GM12874 (cell line): Measurements from ENCODE around the gene TSKS.

ENCODE experiments used
- TF ChIP-seq, protein P1 (sequence below): IDR thresholded peaks from 2 replicates; pipeline ENCODE4 v1.5.1; 2011; ENCODE audit warnings: low read depth, mild to moderate bottlenecking, control low read depth, low read length, moderate library complexity; ENCODE audit not compliant: insufficient read depth

TSKS gene

DNA sequence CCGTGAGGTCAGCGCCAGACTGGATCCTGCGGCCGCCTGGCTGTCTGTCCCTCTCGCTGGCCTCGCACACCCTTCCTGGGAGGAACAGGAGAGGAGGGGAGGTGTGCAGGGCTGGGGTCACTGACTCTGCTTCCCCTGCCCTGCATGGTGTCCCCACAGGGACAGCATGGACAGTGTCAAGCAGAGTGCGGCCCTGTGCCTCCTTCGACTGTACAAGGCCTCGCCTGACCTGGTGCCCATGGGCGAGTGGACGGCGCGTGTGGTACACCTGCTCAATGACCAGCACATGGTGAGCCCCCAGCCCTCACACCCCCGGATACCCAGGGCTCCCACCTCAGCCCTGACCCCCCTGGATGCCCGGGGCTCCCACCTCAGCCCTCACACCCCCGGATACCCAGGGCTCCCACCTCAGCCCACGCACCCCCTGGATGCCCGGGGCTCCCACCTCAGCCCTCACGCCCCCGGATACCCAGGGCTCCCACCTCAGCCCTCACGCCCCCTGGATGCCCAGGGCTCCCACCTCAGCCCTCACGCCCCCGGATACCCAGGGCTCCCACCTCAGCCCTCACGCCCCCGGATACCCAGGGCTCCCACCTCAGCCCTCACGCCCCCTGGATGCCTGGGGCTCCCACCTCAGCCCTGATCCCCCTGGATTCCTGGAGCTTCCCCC, 28.8 kb upstream of the TSKS start:
- TF ChIP-seq, protein P1, sequence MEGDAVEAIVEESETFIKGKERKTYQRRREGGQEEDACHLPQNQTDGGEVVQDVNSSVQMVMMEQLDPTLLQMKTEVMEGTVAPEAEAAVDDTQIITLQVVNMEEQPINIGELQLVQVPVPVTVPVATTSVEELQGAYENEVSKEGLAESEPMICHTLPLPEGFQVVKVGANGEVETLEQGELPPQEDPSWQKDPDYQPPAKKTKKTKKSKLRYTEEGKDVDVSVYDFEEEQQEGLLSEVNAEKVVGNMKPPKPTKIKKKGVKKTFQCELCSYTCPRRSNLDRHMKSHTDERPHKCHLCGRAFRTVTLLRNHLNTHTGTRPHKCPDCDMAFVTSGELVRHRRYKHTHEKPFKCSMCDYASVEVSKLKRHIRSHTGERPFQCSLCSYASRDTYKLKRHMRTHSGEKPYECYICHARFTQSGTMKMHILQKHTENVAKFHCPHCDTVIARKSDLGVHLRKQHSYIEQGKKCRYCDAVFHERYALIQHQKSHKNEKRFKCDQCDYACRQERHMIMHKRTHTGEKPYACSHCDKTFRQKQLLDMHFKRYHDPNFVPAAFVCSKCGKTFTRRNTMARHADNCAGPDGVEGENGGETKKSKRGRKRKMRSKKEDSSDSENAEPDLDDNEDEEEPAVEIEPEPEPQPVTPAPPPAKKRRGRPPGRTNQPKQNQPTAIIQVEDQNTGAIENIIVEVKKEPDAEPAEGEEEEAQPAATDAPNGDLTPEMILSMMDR, result no peak

DNA sequence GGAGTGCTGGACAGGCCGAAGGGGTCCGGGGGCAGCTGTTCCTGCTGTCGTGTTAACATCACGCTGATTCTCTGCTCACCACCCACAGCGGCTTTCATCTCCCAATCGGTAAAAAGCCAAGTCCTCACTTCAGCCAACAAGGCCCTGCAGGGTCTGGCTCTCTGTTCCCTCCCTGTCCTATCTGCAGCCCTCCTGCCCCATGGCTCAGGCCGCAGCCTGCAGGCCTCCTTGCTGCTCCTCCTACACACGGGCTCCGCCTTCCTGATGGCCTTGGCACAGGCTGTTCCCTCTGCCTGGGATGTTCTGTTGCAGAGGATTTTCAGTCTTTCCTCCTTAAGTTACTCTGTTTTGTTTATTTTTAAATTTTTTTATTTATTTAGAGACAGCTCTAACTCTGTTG, 27.8 kb upstream of the TSKS start:
- TF ChIP-seq, protein P1, result no peak

DNA sequence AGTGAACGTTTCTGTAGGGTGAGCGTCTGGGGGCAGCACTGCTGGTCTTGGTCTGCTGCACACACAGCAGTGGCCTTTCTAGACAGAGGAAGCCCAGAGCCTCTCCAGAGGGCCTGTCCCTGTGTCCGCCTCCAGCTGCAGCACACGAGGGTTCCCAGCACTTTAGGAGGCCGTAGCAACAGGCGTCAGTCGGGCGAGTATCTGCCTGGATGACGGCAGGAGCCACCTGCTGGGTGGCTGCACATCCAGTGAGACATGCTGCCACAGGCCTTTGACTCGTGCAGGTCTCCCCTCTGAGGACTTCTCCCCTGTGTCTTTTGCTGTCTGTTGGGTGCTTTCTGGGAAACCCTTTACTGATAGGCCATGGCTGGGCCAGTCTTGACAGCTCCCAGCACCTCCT, 25.8 kb upstream of the TSKS start:
- TF ChIP-seq, protein P1, result no peak

DNA sequence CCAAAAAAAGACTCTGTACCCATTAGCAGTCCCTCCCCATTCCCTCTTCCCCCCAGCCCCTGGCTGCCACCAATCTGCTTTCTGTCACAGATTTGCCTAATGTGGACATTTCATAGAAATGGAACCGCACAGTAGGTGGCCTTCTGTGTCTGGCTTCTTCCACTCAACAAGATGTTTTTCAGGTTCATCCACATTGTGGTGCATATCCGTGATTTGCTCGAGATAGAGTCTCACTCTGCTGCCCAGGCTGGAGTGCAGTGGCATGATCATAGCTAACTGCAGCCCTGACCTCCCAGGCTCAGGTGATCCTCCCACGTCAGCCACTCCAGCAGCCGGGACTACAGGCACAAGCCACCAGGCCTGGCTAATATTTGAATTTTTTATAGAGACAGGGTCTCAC, 24.6 kb upstream of the TSKS start:
- TF ChIP-seq, protein P1, result no peak

DNA sequence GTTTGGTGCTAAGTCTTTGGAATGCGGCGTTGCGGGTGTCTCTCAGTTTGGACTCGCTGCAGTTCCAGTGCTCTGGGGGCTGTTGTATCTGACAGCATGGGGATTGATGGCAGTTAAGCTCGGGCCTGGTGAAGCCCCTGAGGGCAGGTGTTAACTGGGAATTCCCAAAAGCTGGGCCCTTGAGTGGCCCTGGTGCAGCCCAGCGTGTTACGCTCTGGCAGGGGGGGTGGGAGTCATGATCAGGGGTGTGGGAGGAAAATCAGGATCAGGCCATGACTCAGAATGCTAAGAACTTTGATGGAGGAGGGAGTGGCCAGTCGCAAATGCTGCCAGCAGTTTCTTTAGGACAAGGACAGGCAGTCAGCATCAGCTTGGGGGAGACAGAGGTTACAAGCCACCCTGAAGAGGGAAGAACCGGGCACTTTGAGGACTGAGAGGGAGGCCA, 23.3 kb upstream of the TSKS start:
- TF ChIP-seq, protein P1, result no peak

DNA sequence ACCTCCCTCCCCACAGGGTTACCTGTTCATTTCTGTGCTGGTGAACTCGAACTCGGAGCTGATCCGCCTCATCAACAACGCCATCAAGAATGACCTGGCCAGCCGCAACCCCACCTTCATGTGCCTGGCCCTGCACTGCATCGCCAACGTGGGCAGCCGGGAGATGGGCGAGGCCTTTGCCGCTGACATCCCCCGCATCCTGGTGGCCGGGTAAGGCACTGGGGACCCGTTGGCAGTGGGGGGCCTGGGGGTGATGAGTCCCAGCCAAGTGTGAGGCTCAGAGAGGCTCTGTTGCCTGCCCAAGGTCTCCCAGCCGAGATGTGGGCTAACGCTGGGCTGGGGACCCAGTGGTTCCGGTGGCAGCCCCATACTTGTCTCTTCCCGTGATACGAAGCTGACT, 19.4 kb upstream of the TSKS start:
- TF ChIP-seq, protein P1, result no peak

DNA sequence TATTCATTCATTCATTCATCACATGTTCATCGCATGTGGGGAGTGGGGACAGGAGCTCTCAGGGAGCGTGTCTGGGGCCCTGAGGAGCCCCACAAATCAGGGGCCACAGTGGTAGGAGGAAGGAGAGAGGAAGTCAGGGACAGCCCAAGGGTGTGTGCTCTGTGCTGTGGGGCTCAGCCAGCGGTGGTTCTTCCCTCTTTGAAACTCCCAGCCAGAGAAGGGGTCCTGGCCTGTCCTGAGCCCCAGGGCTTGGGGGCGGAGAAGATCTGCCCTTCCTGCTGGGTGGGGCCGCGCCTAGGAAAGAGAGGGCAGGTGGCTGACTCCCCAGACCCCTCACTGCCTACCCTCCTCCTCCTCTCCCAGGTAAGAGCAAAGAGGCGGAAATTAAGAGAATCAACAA, 18.3 kb upstream of the TSKS start:
- TF ChIP-seq, protein P1, result no peak
